Retina (tissue), 1 donor: ENCODE measurements around the gene CACNB3.
A peak's percentile ranks its signal among the peaks of the same experiment; 100 is the strongest.

Source experiments
- DNase-seq: peaks from one replicate; pipeline ENCODE4 v3.0.0-alpha.2; 2016

CACNB3 gene

GRCh38 chr12:48817873-48818830, at the start of gene CACNB3:
Gene CACNB3, plus strand, starts transcription at chr12:48818496. Its CDS starts 434 bp downstream, at chr12:48818930.
- peak; percentile 86 for DNase-seq

GRCh38 chr12:48768736-48769135, 49.6 kb upstream of the CACNB3 start:
- no peak for DNase-seq

GRCh38 chr12:48770756-48771155, 47.5 kb upstream of the CACNB3 start:
- DNase-seq, result no peak

GRCh38 chr12:48771588-48772112, 46.6 kb upstream of the CACNB3 start:
- DNase-seq, result no peak

GRCh38 chr12:48773686-48774085, 44.6 kb upstream of the CACNB3 start:
- DNase-seq, result no peak

GRCh38 chr12:48774516-48774915, 43.8 kb upstream of the CACNB3 start:
- DNase-seq, result no peak

- DNase-seq, result no peak
Observed at GRCh38 chr12:48775299-48775698, 43.0 kb upstream of the CACNB3 start.

GRCh38 chr12:48775991-48776649, 42.2 kb upstream of the CACNB3 start:
- no peak for DNase-seq

GRCh38 chr12:48776956-48777355, 41.3 kb upstream of the CACNB3 start:
- DNase-seq, result no peak

GRCh38 chr12:48777501-48778400, 40.5 kb upstream of the CACNB3 start:
- DNase-seq, result no peak

GRCh38 chr12:48779869-48780268, 38.4 kb upstream of the CACNB3 start:
- DNase-seq, result no peak

- DNase-seq, result no peak
Observed at GRCh38 chr12:48780381-48781025, 37.8 kb upstream of the CACNB3 start.

GRCh38 chr12:48781750-48782456, 36.4 kb upstream of the CACNB3 start:
- no peak for DNase-seq

- DNase-seq, result no peak
Observed at GRCh38 chr12:48782457-48783395, 35.6 kb upstream of the CACNB3 start.

GRCh38 chr12:48783432-48783831, 34.9 kb upstream of the CACNB3 start:
- DNase-seq, result no peak

GRCh38 chr12:48786591-48787544, 31.4 kb upstream of the CACNB3 start:
- no peak for DNase-seq

GRCh38 chr12:48787791-48788523, 30.3 kb upstream of the CACNB3 start:
- no peak for DNase-seq

- DNase-seq, result peak; percentile 58
Observed at GRCh38 chr12:48788524-48788853, 29.8 kb upstream of the CACNB3 start.
